ENCODE data around the gene PNMA6A. TPM values are rescaled to one million over a fixed set of nuclear protein-coding genes. Genes with fewer than 3 reads are reported as not detected.

Gene PNMA6A
- total and polyA plus RNA-seq, 12 donors: 0.33 to 4.3 (median 1.8) TPM

GRCh38 chrX:153030801-153031200, 41.5 kb upstream of the PNMA6A start:
- no peak for TF ChIP-seq POLR2A (IDR thresholded peaks at IDR 0.05)
- no peak for TF ChIP-seq CTCF (IDR thresholded peaks at IDR 0.05)
- H3K9me3 ChIP-seq (replicated peaks in 1 of 3): no peaks in the 10 kb centered on the region
- H3K4me1 ChIP-seq (replicated peaks in 1 of 2): no peaks in the 10 kb centered on the region
- peaks cover 8% of the 10 kb centered on the region for H3K27me3 ChIP-seq
- no peak for DNase-seq
- H3K27ac ChIP-seq: no peak overlapping the region
- intact Hi-C loops (cut with DNase I): no loop called here
- no peak overlapping the region for H3K4me3 ChIP-seq
- WGBS, 4 donors: 86 to 96% (median 91%) methylated on average over 4 to 12 of the region's 12 CpGs
- no peaks in the 10 kb centered on the region for H3K36me3 ChIP-seq (replicated peaks in 1 of 2)

GRCh38 chrX:153032397-153033118, 39.7 kb upstream of the PNMA6A start:
- no peak for TF ChIP-seq POLR2A (IDR thresholded peaks at IDR 0.05)
- peak; percentile 62 to 98 (median 89) for TF ChIP-seq CTCF (IDR thresholded peaks at IDR 0.05)
- intact Hi-C loops (cut with DNase I): no loop called here
- no peaks in the 10 kb centered on the region for H3K36me3 ChIP-seq (replicated peaks in 1 of 2)
- peak overlapping the region in 1 of 5 donors; percentile 70 for H3K27ac ChIP-seq
- WGBS, 4 donors: 16 to 69% (median 44%) methylated on average over 14 to 64 of the region's 64 CpGs
- no peaks in the 10 kb centered on the region for H3K4me1 ChIP-seq (replicated peaks in 1 of 2)
- peak overlapping the region in 2 of 4 donors; percentile 1 to 48 for H3K4me3 ChIP-seq
- H3K27me3 ChIP-seq: peaks cover 8% of the 10 kb centered on the region
- peak; percentile 68 to 85 (median 75) for DNase-seq
- H3K9me3 ChIP-seq (replicated peaks in 1 of 3): no peaks in the 10 kb centered on the region

GRCh38 chrX:153049093-153049492, 23.2 kb upstream of the PNMA6A start:
- Histone ChIP-seq H3K27ac (no peak overlapping the region), H3K27me3 (no peaks in the 10 kb centered on the region), H3K4me1 (replicated peaks in 1 of 2) (no peaks in the 10 kb centered on the region), H3K4me3 (no peak overlapping the region), H3K9me3 (replicated peaks in 1 of 3) (peaks cover 0 to 7% (median 0%) of the 10 kb centered on the region in 3 donors), H3K36me3 (replicated peaks in 1 of 2) (no peaks in the 10 kb centered on the region)
- no peak for DNase-seq
- TF ChIP-seq POLR2A (IDR thresholded peaks at IDR 0.05): no peak
- TF ChIP-seq CTCF (IDR thresholded peaks at IDR 0.05): no peak
- 71 to 96% (median 95%) methylated on average over 2 of the region's 2 CpGs; no CpG with 5 or more reads in 1 of the 4 donors for WGBS, 4 donors
- intact Hi-C loops (cut with DNase I): no loop called here

- no peak overlapping the region for H3K4me3 ChIP-seq
- no peaks in the 10 kb centered on the region for H3K36me3 ChIP-seq (replicated peaks in 1 of 2)
- TF ChIP-seq POLR2A (IDR thresholded peaks at IDR 0.05) (no peak), CTCF (IDR thresholded peaks at IDR 0.05) (no peak)
- no peak for DNase-seq
- H3K4me1 ChIP-seq (replicated peaks in 1 of 2): no peaks in the 10 kb centered on the region
- intact Hi-C loops (cut with DNase I): no loop called here
- H3K27ac ChIP-seq: no peak overlapping the region
- H3K27me3 ChIP-seq: peaks cover 9% of the 10 kb centered on the region
- 74 to 92% (median 86%) methylated on average over 1 of the region's 1 CpG for WGBS, 4 donors
- peaks cover 0 to 7% (median 0%) of the 10 kb centered on the region in 3 donors for H3K9me3 ChIP-seq (replicated peaks in 1 of 3)
Observed at GRCh38 chrX:153052534-153052933, 19.7 kb upstream of the PNMA6A start.
